ENCODE results near the gene GRB2.
"Not testable (repeated sequence)": the region's sequence is repeated elsewhere in the genome, so short reads cannot be mapped to it uniquely, and the experiment has no call there.

GRB2 gene

DNA sequence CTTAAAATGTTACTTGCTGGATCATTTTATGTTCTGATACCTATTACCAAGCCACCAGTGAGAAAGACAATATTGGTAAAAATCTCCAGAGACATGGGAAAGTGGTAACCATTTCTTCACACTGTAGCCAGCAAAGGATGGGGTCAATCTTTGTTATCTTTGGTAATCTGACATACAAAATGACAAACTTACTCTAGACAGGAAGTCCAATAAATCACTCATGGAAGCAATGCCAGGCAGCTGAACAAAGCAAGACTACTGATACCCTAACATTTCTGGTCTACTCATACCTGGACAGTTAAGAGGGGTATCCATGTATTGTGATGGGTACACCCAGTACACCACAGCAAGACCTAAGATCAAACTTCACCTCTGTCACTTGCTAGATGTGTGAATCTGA is 19.0 kb downstream of the GRB2 start:
- DNase-seq (ENCODE audit: low read depth): no peak

DNA sequence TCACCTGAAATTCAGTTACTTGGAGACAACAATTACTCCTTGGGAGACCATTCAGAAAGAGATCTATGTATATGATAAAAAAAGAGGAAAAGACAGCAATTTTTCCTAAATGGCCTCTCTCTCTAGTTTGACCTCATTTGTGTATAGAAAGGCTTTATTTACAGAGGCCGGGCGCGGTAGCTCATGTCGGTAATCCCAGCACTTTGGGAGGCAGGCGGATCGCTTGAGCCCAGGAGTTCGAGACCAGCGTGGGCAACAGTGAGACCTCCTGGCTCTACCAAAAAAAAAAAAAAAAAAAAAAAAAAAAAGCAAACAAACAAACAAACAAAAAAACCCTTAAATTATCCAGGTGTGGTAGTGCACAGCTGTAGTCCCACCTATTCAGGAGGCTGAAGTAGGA is 20.7 kb downstream of the GRB2 start:
- no peak for DNase-seq (ENCODE audit: low read depth)

DNA sequence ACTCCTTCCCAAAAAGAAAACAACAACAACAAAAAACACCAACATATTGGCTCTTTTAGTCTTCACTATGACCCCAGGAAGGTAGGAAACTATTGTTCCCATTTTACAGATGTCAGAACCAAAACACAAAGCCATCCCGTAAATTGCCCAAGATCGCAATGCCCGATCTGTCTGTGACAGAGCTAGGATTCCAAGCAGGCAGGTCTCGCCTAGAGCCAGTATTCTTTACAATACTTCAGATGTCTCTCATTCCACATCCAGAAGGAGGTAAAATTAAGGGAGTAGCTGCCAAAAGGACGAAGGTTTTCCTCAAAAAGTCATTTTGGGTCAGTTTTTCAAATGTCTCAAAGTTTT is 21.7 kb downstream of the GRB2 start:
- DNase-seq (ENCODE audit: low read depth): no peak

DNA sequence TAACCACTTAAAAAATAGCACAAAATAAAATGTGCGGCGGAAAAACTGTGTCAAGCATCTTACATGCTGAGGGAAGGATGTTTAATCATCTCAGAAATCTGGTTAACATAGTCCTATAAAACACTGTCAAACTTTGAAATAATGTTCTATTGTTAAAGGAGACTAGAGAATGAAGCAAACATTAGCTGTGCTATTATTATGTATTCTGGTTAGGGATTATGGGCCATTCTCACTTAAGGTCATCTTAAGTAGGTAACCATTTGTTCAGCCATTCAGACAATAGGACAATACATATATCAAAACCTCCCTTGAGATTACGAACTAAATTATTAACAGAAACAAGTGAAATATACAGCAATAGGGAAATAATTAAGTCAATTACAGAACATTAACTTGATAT is 24.7 kb downstream of the GRB2 start:
- no peak for DNase-seq (ENCODE audit: low read depth)

DNA sequence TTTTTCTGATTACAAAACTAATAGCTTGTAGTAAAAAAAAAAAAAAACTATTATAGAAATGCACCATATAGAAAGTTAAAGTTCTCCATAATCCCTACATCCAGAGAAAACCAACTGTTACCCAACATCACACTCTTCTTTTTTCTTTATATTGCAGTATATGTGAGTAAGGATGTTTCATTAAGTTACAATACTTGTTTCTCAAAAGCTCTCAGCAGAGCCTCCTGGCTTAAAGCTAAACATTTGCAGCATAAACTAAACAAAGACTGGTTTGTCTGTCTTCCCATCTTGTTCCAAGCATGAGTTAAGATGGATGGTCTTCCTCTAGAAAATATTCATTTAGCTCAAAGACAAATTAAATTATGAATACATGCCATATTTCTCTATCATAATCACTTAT is 25.2 kb downstream of the GRB2 start:
- DNase-seq (ENCODE audit: low read depth): no peak

DNA sequence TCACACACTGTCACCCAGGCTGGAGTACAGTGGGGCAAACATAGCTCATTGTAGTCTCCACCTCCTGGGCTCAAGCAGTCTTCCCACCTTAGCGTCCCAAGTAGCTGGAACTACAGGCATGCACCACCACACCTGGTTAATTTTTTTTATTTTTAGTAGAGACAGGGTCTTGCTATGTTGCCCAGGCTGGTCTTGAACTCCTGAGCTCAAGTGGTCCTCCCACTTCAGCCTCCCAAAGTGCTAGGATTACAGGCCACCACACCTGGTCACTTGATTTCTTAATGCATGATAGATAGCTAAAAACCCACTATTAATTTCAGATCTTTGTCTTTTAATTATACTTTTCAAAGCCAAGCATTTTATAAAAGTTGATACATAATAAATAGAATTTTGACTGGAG is 26.1 kb downstream of the GRB2 start:
- not testable (repeated sequence) for DNase-seq (ENCODE audit: low read depth)

DNA sequence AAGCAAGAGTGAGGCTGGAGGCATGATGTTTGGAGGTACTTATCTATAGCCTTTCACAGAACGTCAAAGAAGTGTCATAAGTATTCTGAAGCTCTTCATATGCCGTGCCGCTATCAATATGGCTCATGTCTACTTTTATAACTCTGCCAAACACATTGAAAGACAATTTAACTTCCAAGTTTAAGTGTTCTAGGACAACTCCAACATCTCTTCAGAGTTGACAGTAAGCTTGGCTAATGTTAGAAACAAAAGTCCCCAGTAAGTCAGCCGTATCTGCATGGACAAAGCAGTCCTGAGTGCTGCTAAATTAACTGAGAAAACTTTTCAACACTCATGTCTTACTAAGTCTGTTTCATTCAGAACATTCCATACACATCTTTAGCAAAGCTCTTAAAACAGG is 32.2 kb downstream of the GRB2 start:
- no peak for DNase-seq (ENCODE audit: low read depth)

- no peak for DNase-seq (ENCODE audit: low read depth)
Observed at GRCh38 chr17:75371981-75372380, 33.5 kb downstream of the GRB2 start.

GRCh38 chr17:75371339-75371738 is 34.1 kb downstream of the GRB2 start:
- DNase-seq (ENCODE audit: low read depth): no peak

DNA sequence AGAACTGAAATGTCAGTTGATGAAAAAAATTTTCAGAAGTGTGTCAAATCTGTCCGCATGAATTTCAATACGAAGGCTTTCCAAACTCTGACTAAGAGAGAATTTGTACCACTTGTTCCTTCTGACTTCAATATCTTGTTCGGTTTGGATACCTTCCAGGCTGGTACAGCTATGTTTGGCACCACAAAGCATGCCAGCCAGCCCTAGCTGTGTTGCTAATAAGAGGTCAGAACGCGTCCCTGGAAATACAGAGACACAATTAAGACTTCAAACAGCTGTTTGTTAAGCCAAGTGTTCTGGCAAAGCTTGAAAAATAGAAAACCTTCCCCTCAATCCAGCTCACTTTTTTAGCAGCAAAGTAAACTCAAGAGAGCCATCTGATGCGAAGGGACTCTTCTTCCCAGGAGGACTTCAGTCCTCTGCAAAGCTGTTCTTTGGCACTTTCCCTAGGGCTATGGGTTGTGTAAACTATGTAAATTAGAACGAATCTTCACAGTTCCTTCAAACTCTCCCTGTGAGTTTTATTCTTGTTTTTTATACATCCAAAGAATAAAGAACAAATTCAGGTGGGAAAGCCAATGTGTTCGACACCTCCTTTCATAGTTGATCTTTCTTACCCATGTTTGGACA is 35.1 kb downstream of the GRB2 start:
- no peak for DNase-seq (ENCODE audit: low read depth)

DNA sequence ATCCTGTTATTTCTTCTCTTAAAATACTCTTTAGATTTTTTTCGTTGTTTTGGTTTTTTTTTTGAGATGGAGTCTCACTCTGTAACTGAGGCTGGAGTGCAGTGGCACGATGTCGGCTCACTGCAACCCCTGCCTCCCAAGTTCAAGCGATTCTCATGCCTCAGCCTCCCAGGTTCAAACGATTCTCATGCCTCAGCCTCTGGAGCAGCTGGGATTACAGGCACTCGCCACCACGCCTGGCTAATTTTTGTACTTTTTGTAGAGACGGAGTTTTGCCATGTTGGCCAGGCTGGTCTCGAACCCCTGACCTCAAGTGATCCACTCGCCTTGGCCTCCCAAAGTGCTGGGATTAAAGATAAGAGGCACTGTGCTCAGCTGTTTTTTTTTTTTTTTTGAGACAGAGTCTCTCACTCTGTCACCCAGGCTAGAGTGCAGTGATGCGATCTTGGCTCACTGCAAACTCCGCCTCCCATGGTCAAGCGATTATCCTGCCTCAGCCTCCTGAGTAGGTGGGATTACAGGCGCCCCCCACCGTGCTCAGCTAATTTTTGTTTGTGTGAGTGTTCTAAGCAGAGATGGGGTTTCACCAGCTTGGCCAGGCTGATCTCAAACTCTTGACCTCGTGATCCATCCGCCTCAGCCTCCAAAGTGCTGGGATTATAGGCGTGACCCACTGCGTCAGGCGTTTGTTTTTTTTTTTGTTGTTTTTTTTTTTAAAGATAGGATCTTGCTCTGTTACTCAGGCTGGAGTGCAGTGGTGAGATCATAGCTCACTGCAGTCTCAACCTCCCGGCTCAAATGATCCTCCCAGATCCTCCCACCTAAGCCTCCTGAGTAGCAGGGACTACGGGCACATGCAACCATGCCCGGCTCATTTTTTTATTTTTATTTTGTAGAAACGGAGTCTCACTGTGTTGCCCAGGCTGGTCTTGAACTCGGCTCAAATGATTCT is 37.4 kb downstream of the GRB2 start:
- DNase-seq (ENCODE audit: low read depth): not testable (repeated sequence)

DNA sequence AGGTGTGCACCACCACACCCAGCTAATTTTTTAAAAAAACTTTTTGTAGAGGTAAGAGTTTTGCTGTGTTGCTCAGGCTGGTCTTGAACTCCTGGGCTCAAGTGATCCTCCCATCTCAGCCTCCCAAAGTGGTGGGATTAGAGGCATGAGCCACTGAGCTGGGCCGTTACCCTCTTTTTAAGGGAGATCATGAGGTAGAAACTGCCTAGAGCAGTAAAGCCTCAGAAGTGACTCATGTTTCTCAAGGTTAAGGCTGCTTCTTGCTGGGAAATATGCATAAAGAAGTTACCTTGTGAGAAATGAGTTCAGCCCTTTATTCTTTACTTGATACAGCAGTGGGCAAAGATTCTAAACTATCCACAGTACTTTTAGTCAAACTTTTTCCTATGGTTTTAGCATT is 38.2 kb downstream of the GRB2 start:
- DNase-seq (ENCODE audit: low read depth): no peak

- no peak for DNase-seq (ENCODE audit: low read depth)
Observed at GRCh38 chr17:75366432-75366831, 39.0 kb downstream of the GRB2 start.

DNA sequence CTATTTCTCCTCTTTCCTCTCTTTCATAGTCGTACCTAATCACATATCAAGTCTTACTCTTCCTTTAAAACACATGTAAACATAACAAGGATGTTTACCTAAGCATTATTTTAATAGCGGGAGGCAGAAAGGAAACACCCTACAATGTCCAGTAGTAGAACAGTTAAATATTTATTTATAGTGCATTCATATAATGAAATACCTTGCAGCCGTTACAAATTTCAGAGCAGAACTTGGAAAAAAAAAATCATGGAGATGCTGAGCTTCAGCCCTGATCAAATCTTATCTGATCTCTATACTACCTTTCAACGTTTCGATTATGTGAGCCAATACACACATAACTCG is 39.6 kb downstream of the GRB2 start:
- no peak for DNase-seq (ENCODE audit: low read depth)

GRCh38 chr17:75365009-75365930 is 40.2 kb downstream of the GRB2 start:
- DNase-seq (ENCODE audit: low read depth): no peak

DNA sequence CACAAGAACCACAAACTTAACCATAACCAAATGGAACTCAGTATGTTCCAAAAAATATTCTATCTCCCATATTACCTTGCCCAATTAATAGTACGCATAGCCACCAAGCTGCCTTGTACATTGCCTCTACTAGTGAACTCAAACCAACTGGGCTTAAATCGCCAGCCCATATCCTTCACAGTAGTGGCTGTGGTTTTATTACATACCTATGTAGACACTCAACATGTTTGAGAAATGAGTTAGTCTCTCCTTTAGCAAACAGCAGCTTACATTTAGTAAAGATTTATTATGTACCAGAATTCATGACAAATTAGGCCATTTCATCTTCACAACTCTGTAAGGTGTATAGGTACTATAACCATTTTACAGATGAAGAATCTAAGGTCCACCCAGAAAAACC is 41.4 kb downstream of the GRB2 start:
- DNase-seq (ENCODE audit: low read depth): no peak

DNA sequence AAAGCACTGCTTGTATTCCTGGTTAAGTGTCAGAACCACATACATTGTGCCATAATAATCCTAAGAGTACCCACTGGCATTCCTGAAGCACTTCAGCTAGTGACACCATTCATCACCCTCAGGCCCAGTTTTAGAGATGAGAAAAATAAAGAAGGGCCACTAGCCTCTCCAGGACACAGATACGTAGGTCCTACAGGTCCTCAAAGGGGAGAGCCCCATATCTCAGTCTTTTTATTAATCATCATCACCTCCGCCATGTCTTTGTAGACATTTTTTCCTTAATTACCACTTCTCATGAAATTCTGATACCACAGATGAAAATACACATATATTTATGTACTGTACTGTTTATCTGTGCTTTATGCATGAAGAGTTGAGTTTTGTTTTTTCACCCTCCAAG is 43.5 kb downstream of the GRB2 start:
- DNase-seq (ENCODE audit: low read depth): no peak

DNA sequence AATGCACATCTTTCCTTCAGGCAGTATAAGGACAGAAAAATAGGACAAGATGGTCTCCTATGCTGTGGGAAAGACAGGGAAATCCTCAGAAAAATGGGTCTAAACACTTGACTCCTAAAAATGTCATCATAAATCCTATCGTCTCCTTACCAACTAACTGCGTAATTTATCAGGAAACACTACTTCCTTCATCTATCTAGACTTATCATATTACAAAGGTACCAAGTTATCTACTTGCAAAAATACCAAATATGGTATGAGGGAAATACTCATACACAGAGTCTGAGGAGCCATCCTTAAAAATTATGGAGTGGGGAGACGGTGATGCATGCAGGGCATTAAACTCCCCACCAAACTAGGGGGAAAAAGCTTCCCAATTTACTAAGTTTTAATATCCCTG is 44.1 kb downstream of the GRB2 start:
- DNase-seq (ENCODE audit: low read depth): no peak

- DNase-seq (ENCODE audit: low read depth): no peak
Observed at GRCh38 chr17:75356260-75356937, 49.1 kb downstream of the GRB2 start.

DNA sequence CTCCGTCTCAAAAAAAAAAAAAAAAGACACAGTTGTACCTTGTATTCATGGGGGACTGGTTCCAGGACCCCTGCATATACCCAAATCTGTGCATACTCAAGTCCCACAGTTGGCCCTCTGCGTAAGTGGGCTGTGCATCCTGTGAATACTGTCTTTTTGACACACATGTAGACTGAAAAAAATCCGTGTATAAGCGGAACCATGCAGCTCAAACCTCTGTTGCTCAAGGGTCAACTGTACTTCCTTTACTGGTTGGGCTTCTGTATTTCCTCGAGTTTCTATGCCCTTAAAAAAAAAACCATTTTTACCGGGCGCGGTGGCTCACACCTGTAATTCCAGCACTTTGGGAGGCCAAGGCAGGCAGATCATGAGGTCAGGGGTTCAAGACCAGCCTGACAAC is 52.3 kb downstream of the GRB2 start:
- DNase-seq (ENCODE audit: low read depth): no peak

DNA sequence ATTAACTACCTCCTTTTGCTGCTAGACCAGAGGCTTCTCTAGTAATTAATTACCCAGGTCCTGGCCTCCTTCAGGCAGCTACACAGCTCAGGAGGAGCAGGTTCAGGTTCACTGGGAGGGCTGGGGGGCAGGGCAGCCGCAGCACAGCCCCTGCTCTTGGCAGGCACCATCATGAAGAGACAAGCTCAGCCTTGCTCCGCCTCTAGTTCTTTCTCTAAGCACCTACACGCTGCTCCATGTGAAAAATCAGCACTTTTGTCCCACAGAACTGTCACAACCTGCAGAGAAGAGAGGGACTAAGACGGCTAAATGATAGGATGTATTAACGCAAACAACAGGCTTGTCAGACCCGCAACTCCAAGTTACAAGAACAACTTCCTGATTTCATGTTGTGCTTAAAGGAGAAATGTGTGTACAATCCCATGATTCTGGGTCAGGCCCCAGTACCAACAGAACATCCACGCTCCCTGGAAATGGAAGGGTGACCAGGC is 53.4 kb downstream of the GRB2 start:
- DNase-seq (ENCODE audit: low read depth): no peak

DNA sequence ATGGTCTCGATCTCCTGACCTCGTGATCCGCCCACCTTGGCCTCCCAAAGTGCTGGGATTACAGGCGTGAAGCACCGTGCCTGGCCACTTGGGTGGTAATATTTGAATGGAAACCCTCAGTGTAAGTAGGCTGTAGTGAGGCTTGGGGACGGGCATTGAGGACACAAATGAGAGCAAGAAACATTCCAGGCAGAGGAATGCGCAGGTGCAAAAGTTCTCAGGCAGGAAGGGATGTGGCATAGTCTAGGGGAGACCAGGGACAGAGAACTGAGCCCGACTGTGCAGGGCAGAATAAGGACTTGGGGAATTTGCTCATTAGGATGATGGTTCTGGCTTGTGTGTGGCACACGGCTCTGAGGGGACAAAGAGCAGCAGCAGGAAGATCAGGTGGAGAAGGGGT is 54.8 kb downstream of the GRB2 start:
- no peak for DNase-seq (ENCODE audit: low read depth)

Data from T-helper 22 cell (primary cell).